Endothelial cell of umbilical vein (primary cell): Measurements from ENCODE around the gene PDE4B. TPM values are rescaled to one million over a fixed set of nuclear protein-coding genes. Genes with fewer than 3 reads are reported as not detected.

ENCODE experiments used
- BruUV-seq: library from RNA; stranded (reverse); fragments of 400-500 nt; replicated peaks from 2 replicates; lab custom pipeline; 2021; lab: Mats Ljungman, UMichigan
- CTCF ChIA-PET: fragments of 300-600, 350-600 bp; sonication (Branson Sonifier 250); formaldehyde crosslinking; loops from one replicate; lab custom pipeline; 2021; ENCODE audit warnings: antibody characterized with exemption, inconsistent platforms; lab: Charles Lee
- POLR2A ChIA-PET: fragments of 300-600, 350-600 bp; sonication (Branson Sonifier 250); formaldehyde crosslinking; loops from one replicate; lab custom pipeline; 2021; ENCODE audit warnings: antibody characterized with exemption, inconsistent platforms; lab: Charles Lee
- DNase-seq: peaks from one replicate; pipeline ENCODE4 v3.0.0-alpha.2; 2011; ENCODE audit warnings: low read depth, low spot score
- FAIRE-seq: peaks from 2 replicates; lab custom pipeline; 2011; peaks lifted over from hg19 to GRCh38; lab: Jason Lieb, UNC
- H2AFZ ChIP-seq: 2 replicates; pipeline ENCODE4 v1.6.0; 2012; ENCODE audit warnings: low read depth, low read length, control low read depth, inconsistent platforms
- H3K27ac ChIP-seq: 2 replicates; pipeline ENCODE4 v1.5.1; 2011; ENCODE audit warnings: low read depth, mild to moderate bottlenecking, control low read depth, low read length, moderate library complexity; ENCODE audit not compliant: insufficient read depth
- H3K27me3 ChIP-seq, 2 experiments: 2 replicates each; pipeline versions ENCODE4 v1.6.0 to v1.6.1; 2011; ENCODE audit warnings: low read length in 2 of 2, mixed read lengths in 1 of 2; ENCODE audit not compliant: control insufficient read depth in 2 of 2, insufficient read depth in 2 of 2
- H3K36me3 ChIP-seq, 2 experiments: 2 replicates in 1 of 2; 3 replicates in 1 of 2; pipeline ENCODE4 v1.5.1; 2011; ENCODE audit warnings: low read length in 2 of 2, mild to moderate bottlenecking in 1 of 2, moderate library complexity in 1 of 2; ENCODE audit not compliant: control insufficient read depth in 2 of 2, insufficient read depth in 2 of 2; ENCODE audit errors: extremely low read depth in 1 of 2
- H3K4me1 ChIP-seq: 3 replicates; pipeline ENCODE4 v1.5.1; 2011; ENCODE audit warnings: mild to moderate bottlenecking, low read length; ENCODE audit not compliant: control insufficient read depth, insufficient read depth; ENCODE audit errors: extremely low read depth
- H3K4me2 ChIP-seq: 2 replicates; pipeline ENCODE4 v1.6.1; 2011; ENCODE audit warnings: low read length, control low read depth, mixed read lengths; ENCODE audit not compliant: insufficient read depth
- H3K4me3 ChIP-seq, 3 experiments: fragments of 200-600 bp in 1 of 3; sonication (generic), shearing (Covaris generic) in 1 of 3; replicated peaks in 1 of 3; 2 replicates each; pipeline ENCODE4 v1.5.1; 2011 to 2016; ENCODE audit warnings: control low read depth in 3 of 3, low read length in 3 of 3, mild to moderate bottlenecking in 2 of 3, inconsistent platforms in 1 of 3, low read depth in 1 of 3, moderate library complexity in 1 of 3; ENCODE audit not compliant: insufficient read depth in 1 of 3
- H3K79me2 ChIP-seq: 2 replicates; pipeline ENCODE4 v1.6.0; 2012; ENCODE audit warnings: low read length, inconsistent platforms; ENCODE audit not compliant: control insufficient read depth, insufficient read depth
- H3K9ac ChIP-seq: replicated peaks from 2 replicates; pipeline ENCODE3; 2011; ENCODE audit warnings: low read length, control low read depth; ENCODE audit not compliant: insufficient read depth; ENCODE audit errors: extremely low read depth
- H3K9me1 ChIP-seq: replicated peaks from 3 replicates; pipeline ENCODE4 v1.6.0; 2011; ENCODE audit warnings: mild to moderate bottlenecking, low read length; ENCODE audit not compliant: control insufficient read depth, insufficient read depth; ENCODE audit errors: extremely low read depth
- H3K9me3 ChIP-seq: replicated peaks from 2 replicates; pipeline ENCODE4 v1.5.1; 2012; ENCODE audit warnings: low read length, inconsistent platforms; ENCODE audit not compliant: control insufficient read depth, insufficient read depth
- H4K20me1 ChIP-seq: replicated peaks from 2 replicates; pipeline ENCODE3; 2011; ENCODE audit warnings: mild to moderate bottlenecking, low read length; ENCODE audit not compliant: control insufficient read depth, insufficient read depth; ENCODE audit errors: extremely low read depth
- EZH2 ChIP-seq: IDR thresholded peaks from 2 replicates; pipeline ENCODE4 v1.6.1; 2012; ENCODE audit warnings: borderline replicate concordance, low read depth, mild to moderate bottlenecking, moderate library complexity, low read length, inconsistent platforms; ENCODE audit not compliant: severe bottlenecking
- FOS ChIP-seq: IDR thresholded peaks from 2 replicates; pipeline ENCODE4 v1.6.1; 2011; ENCODE audit warnings: mild to moderate bottlenecking, low read length, moderate library complexity, borderline replicate concordance; ENCODE audit not compliant: insufficient read depth
- GATA2 ChIP-seq: IDR thresholded peaks from 2 replicates; pipeline ENCODE4 v1.7.0; 2011; ENCODE audit warnings: low read depth, mild to moderate bottlenecking, moderate library complexity, mixed read lengths, low read length; ENCODE audit not compliant: insufficient read length, insufficient read depth
- JUN ChIP-seq: IDR thresholded peaks from 2 replicates; pipeline ENCODE4 v1.6.1; 2011; ENCODE audit warnings: borderline replicate concordance, low read depth; ENCODE audit not compliant: insufficient read length, insufficient read depth
- MYC ChIP-seq: IDR thresholded peaks from one replicate; pipeline ENCODE4 v1.6.1; 2011; ENCODE audit warnings: mild to moderate bottlenecking, low read depth, low read length
- POLR2A ChIP-seq: IDR thresholded peaks from 2 replicates; pipeline ENCODE4 v1.6.1; 2012; ENCODE audit warnings: low read depth, mild to moderate bottlenecking, control low read depth, low read length
- dilution Hi-C: fragments of 300-500 bp; cut with MboI; formaldehyde crosslinking; loops from one replicate; pipeline ENCODE4 v1.15.0; 2019; ENCODE audit warnings: low sequenced_read_pairs; ENCODE audit not compliant: extremely low pct_ligation_motif_present
- intact Hi-C: fragments of 100-400 bp; cut with micrococcal nuclease; formaldehyde crosslinking; loops from one replicate; pipeline ENCODE4 v1.10.0; 2022
- polyA plus RNA-seq, 4 experiments: library from polyadenylated mRNA; depleted of rRNA in 3 of 4; stranded (reverse) in 3 of 4; unstranded in 1 of 4; fragments of >200 nt; gene quantifications; 2 replicates each; pipeline versions ENCODE4 v1.2.1 to v1.2.3, GENCODE V29; 2011 to 2012; ENCODE audit warnings: missing spikeins in 1 of 4
- total RNA-seq: library from RNA; stranded (reverse); gene quantifications from 2 replicates; pipeline ENCODE4 v1.2.3, GENCODE V29; 2021
- TF ChIP-seq, protein P1 (sequence below), 2 donors: IDR thresholded peaks; 1 replicate in 1 of 2; 2 replicates in 1 of 2; pipeline ENCODE4 v1.5.1; 2011; ENCODE audit warnings: low read length in 2 of 2, mild to moderate bottlenecking in 2 of 2, moderate library complexity in 2 of 2, control low read depth in 1 of 2, inconsistent platforms in 1 of 2, low read depth in 1 of 2; ENCODE audit not compliant: insufficient read depth in 1 of 2; ENCODE audit errors: extremely low read depth in 1 of 2
- TF ChIP-seq, protein P2 (sequence below): IDR thresholded peaks from 2 replicates; pipeline ENCODE4 v1.6.1; 2011; ENCODE audit not compliant: insufficient read depth, insufficient read length

Gene PDE4B
- total and polyA plus RNA-seq, 2 donors (not counting 3 experiments of a cell fraction or from before 2014, with no cell fraction given), result 63.5 to 69.8 TPM

DNA sequence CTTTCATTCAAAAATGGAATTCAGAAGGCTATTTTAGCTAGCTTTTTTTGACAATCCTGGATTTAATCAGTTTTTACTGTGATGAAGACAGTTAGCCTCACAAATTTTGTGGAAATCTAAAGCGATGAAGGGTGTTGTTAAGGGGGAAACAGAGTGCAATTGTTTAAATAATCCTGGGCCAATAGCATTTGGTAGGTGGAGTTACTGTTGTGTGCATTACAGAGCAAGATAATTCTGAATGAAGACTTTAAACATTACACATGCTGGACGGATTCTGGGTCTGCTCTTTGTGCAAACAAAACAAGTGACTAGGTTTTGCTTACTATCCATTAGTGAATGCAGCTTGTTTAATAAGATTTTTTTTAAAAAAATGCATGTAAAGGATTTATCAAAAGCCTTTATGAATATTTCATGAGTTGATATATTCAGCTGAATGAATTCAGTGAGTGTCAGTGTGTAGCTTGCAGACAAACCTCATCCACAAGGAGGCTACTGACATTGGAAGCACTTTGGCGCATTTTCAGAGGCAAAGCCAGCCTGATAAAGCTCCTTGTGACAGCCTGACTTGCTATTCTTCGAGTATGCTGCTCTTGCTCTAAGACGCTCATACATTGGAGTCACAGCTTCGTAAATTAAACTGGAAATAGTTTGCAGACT, 199.6 kb downstream of the PDE4B start:
- Histone ChIP-seq H3K9me1 (no peaks in the 10 kb centered on the region), H3K4me2 (no peak overlapping the region), H3K4me3 (no peak overlapping the region), H3K79me2 (no peaks in the 10 kb centered on the region), H4K20me1 (no peaks in the 10 kb centered on the region), H3K36me3 (no peaks in the 10 kb centered on the region), H2AFZ (no peak overlapping the region), H3K27me3 (no peaks in the 10 kb centered on the region), H3K27ac (no peak overlapping the region), H3K9me3 (no peaks in the 10 kb centered on the region), H3K4me1 (no peaks in the 10 kb centered on the region), H3K9ac (no peak overlapping the region)
- intact Hi-C loops, result no loop called here
- ChIA-PET CTCF (no interaction called here), POLR2A (no interaction called here)
- DNase-seq (no peak), FAIRE-seq (no peak)
- TF ChIP-seq FOS (no peak), POLR2A (no peak), EZH2 (no peak)
- BruUV-seq, result no TSS peak
- dilution Hi-C loops, result no loop called here

DNA sequence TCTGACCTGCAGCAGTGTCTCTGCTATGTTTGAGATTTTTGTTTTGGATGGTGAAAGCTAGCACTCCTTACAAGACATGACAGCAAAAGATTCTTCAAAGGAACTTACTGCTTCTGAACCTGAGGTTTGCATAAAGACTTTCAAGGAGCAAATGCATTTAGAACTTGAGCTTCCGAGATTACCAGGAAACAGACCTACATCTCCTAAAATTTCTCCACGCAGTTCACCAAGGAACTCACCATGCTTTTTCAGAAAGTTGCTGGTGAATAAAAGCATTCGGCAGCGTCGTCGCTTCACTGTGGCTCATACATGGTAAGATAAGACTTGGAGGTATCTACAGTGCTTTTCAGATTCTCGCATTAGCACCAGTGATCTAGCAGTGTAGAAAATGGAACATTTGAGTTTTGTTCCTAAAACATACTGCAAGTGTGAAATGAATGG, 200.2 kb downstream of the PDE4B start:
- intact Hi-C loops, result no loop called here
- TF ChIP-seq EZH2, result no peak
- TF ChIP-seq JUN, result no peak
- TF ChIP-seq, protein P1, sequence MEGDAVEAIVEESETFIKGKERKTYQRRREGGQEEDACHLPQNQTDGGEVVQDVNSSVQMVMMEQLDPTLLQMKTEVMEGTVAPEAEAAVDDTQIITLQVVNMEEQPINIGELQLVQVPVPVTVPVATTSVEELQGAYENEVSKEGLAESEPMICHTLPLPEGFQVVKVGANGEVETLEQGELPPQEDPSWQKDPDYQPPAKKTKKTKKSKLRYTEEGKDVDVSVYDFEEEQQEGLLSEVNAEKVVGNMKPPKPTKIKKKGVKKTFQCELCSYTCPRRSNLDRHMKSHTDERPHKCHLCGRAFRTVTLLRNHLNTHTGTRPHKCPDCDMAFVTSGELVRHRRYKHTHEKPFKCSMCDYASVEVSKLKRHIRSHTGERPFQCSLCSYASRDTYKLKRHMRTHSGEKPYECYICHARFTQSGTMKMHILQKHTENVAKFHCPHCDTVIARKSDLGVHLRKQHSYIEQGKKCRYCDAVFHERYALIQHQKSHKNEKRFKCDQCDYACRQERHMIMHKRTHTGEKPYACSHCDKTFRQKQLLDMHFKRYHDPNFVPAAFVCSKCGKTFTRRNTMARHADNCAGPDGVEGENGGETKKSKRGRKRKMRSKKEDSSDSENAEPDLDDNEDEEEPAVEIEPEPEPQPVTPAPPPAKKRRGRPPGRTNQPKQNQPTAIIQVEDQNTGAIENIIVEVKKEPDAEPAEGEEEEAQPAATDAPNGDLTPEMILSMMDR (IDR thresholded peaks at IDR 0.05; ENCODE audit: extremely low read depth in 1 of 2, insufficient read depth in 1 of 2, low read depth in 1 of 2, low read length in 2 of 2), result no peak
- TF ChIP-seq, protein P2, sequence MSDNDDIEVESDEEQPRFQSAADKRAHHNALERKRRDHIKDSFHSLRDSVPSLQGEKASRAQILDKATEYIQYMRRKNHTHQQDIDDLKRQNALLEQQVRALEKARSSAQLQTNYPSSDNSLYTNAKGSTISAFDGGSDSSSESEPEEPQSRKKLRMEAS, result no peak
- no peak for TF ChIP-seq GATA2
- no peak for TF ChIP-seq POLR2A
- no peak for TF ChIP-seq MYC
- Histone ChIP-seq H3K4me1 (no peaks in the 10 kb centered on the region), H3K9ac (no peak overlapping the region), H3K4me2 (no peak overlapping the region), H2AFZ (no peak overlapping the region), H3K27me3 (no peaks in the 10 kb centered on the region), H3K9me1 (no peaks in the 10 kb centered on the region), H3K36me3 (no peaks in the 10 kb centered on the region), H3K9me3 (no peaks in the 10 kb centered on the region), H3K4me3 (no peak overlapping the region), H3K27ac (no peak overlapping the region), H4K20me1 (no peaks in the 10 kb centered on the region), H3K79me2 (no peaks in the 10 kb centered on the region)
- dilution Hi-C loops, result no loop called here
- BruUV-seq, result no TSS peak
- FAIRE-seq (no peak), DNase-seq (no peak)
- POLR2A ChIA-PET, result no interaction called here
- CTCF ChIA-PET, result interaction anchor here (1.4 kb wide), 1 partner anchor 26 kb away, joined by 3 read pairs; no protein-coding TSS in a partner anchor
